Measurements from ENCODE around the gene SLC49A4.

SLC49A4 gene

DNA sequence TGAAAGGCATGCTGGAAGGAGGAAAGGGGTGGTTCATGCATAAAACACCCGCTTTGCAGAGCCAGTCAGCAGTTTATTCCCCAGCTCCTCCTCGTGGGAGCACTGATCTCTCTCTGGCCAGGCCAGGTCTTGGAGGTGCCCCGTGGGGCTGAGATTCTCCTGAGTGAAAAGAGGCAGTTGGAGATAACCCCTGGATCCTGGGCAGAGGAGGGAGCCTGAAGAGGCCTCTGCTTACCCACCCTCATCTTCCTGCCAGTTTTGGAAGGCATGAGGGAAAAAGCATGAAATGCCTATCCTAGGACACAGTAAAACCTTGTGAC lies 124.4 kb downstream of the SLC49A4 start:
- H3K4me3 ChIP-seq (ENCODE audit: low read length in 2 of 2) = no peak overlapping the region
- H3K27me3 ChIP-seq (ENCODE audit: control insufficient read depth in 1 of 2, insufficient read depth in 2 of 2, low read length in 2 of 2) = peaks cover 24 to 30% of the 10 kb centered on the region in 2 donors
- no peaks in the 10 kb centered on the region for H3K9me3 ChIP-seq (ENCODE audit: control insufficient read depth in 2 of 2, low read length in 2 of 2)
- H3K27ac ChIP-seq (ENCODE audit: low read length) = no peak overlapping the region
- H3K9ac ChIP-seq (ENCODE audit: low read length in 2 of 2) = no peak overlapping the region
- H3K36me3 ChIP-seq (ENCODE audit: control insufficient read depth in 2 of 2, insufficient read depth in 2 of 2, low read length in 2 of 2) = no peaks in the 10 kb centered on the region
- peaks cover 4% of the 10 kb centered on the region for H3K4me1 ChIP-seq (ENCODE audit: control insufficient read depth, insufficient read depth, low read length)

DNA sequence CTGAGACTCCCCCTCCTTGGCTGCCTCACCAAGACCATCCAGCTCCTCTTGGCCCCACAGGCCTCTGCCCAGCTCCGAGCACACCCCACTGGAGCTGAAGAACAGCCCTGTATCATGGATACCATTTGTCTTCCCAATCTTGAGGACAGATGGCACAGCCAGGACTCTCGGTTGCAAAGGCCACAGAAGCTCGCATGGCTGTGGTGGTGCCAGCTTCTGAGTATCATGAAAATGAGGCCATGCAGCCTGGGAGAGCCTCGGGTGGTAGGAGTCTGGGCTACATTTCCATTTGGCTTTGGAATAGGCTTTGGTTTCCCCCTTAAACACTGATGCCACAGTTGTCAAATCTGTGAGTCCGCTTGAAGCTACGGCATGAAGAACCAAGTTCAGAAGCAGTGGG lies 126.1 kb downstream of the SLC49A4 start:
- H3K9me3 ChIP-seq (ENCODE audit: control insufficient read depth in 2 of 2, low read length in 2 of 2) = no peaks in the 10 kb centered on the region
- no peaks in the 10 kb centered on the region for H3K36me3 ChIP-seq (ENCODE audit: control insufficient read depth in 2 of 2, insufficient read depth in 2 of 2, low read length in 2 of 2)
- H3K27ac ChIP-seq (ENCODE audit: low read length) = no peak overlapping the region
- peaks cover 21 to 29% of the 10 kb centered on the region in 2 donors for H3K27me3 ChIP-seq (ENCODE audit: control insufficient read depth in 1 of 2, insufficient read depth in 2 of 2, low read length in 2 of 2)
- no peak overlapping the region for H3K4me3 ChIP-seq (ENCODE audit: low read length in 2 of 2)
- no peak overlapping the region for H3K9ac ChIP-seq (ENCODE audit: low read length in 2 of 2)
- H3K4me1 ChIP-seq (ENCODE audit: control insufficient read depth, insufficient read depth, low read length) = peaks cover 6% of the 10 kb centered on the region

GRCh38 chr3:122921791-122922651 lies 127.2 kb downstream of the SLC49A4 start:
- H3K27ac ChIP-seq (ENCODE audit: low read length) = no peak overlapping the region
- peaks cover 6% of the 10 kb centered on the region for H3K4me1 ChIP-seq (ENCODE audit: control insufficient read depth, insufficient read depth, low read length)
- peaks cover 20 to 29% of the 10 kb centered on the region in 2 donors for H3K27me3 ChIP-seq (ENCODE audit: control insufficient read depth in 1 of 2, insufficient read depth in 2 of 2, low read length in 2 of 2)
- peak overlapping the region in 1 of 2 donors; percentile 40 for H3K4me3 ChIP-seq (ENCODE audit: low read length in 2 of 2)
- H3K36me3 ChIP-seq (ENCODE audit: control insufficient read depth in 2 of 2, insufficient read depth in 2 of 2, low read length in 2 of 2) = no peaks in the 10 kb centered on the region
- no peaks in the 10 kb centered on the region for H3K9me3 ChIP-seq (ENCODE audit: control insufficient read depth in 2 of 2, low read length in 2 of 2)
- H3K9ac ChIP-seq (ENCODE audit: low read length in 2 of 2) = no peak overlapping the region

DNA sequence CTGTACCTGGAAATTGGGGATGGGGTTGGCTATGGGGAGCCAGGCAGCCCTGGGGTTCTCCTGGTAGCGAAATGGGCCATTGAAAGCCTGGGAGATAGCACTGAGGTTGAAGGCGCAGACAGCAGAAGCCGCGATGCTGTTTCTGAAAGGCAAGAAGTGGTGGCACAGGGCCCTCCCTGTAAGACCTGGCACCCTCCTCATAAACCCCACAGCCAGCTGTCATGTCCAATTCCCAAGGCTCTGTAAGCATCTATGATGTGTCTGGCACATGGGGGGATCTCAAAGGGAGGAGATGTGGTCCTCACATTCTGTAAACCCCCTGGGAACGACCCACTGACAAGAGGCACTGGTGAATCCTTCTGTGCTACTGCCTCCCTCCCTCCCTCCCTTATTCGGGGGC lies 128.7 kb downstream of the SLC49A4 start:
- Histone ChIP-seq H3K9ac (ENCODE audit: low read length in 2 of 2) (no peak overlapping the region), H3K36me3 (ENCODE audit: control insufficient read depth in 2 of 2, insufficient read depth in 2 of 2, low read length in 2 of 2) (no peaks in the 10 kb centered on the region), H3K9me3 (ENCODE audit: control insufficient read depth in 2 of 2, low read length in 2 of 2) (no peaks in the 10 kb centered on the region), H3K4me3 (ENCODE audit: low read length in 2 of 2) (no peak overlapping the region), H3K4me1 (ENCODE audit: control insufficient read depth, insufficient read depth, low read length) (peaks cover 6% of the 10 kb centered on the region), H3K27ac (ENCODE audit: low read length) (no peak overlapping the region), H3K27me3 (ENCODE audit: control insufficient read depth in 1 of 2, insufficient read depth in 2 of 2, low read length in 2 of 2) (peaks cover 20 to 29% of the 10 kb centered on the region in 2 donors)

DNA sequence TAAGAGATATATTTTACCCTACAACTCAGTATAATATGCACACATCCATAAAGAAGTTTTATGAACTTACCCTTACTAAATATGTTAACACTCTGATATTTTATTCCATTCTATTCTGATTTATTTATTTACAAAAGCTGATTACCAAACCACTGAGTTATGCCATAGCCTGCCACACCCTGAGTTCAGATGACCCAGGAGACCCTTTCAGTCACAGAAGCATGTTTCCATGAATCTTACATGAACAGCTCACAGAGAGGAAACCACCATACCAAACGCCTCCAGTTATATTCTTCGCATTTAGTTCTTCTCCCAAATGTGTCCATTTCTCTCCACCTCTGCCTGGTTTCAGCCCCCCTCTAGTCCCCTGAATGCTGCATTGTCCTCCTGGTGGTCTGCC lies 129.2 kb downstream of the SLC49A4 start:
- peaks cover 20 to 29% of the 10 kb centered on the region in 2 donors for H3K27me3 ChIP-seq (ENCODE audit: control insufficient read depth in 1 of 2, insufficient read depth in 2 of 2, low read length in 2 of 2)
- H3K27ac ChIP-seq (ENCODE audit: low read length) = no peak overlapping the region
- H3K9me3 ChIP-seq (ENCODE audit: control insufficient read depth in 2 of 2, low read length in 2 of 2) = no peaks in the 10 kb centered on the region
- no peaks in the 10 kb centered on the region for H3K36me3 ChIP-seq (ENCODE audit: control insufficient read depth in 2 of 2, insufficient read depth in 2 of 2, low read length in 2 of 2)
- H3K9ac ChIP-seq (ENCODE audit: low read length in 2 of 2) = no peak overlapping the region
- peaks cover 6% of the 10 kb centered on the region for H3K4me1 ChIP-seq (ENCODE audit: control insufficient read depth, insufficient read depth, low read length)
- no peak overlapping the region for H3K4me3 ChIP-seq (ENCODE audit: low read length in 2 of 2)

- Histone ChIP-seq H3K36me3 (ENCODE audit: control insufficient read depth in 2 of 2, insufficient read depth in 2 of 2, low read length in 2 of 2) (no peaks in the 10 kb centered on the region), H3K4me3 (ENCODE audit: low read length in 2 of 2) (no peak overlapping the region), H3K9me3 (ENCODE audit: control insufficient read depth in 2 of 2, low read length in 2 of 2) (no peaks in the 10 kb centered on the region), H3K27me3 (ENCODE audit: control insufficient read depth in 1 of 2, insufficient read depth in 2 of 2, low read length in 2 of 2) (peaks cover 20 to 29% of the 10 kb centered on the region in 2 donors), H3K4me1 (ENCODE audit: control insufficient read depth, insufficient read depth, low read length) (peaks cover 6% of the 10 kb centered on the region), H3K27ac (ENCODE audit: low read length) (no peak overlapping the region), H3K9ac (ENCODE audit: low read length in 2 of 2) (no peak overlapping the region)
These were observed 130.9 kb downstream of the SLC49A4 start for GRCh38 chr3:122925756-122926155.

DNA sequence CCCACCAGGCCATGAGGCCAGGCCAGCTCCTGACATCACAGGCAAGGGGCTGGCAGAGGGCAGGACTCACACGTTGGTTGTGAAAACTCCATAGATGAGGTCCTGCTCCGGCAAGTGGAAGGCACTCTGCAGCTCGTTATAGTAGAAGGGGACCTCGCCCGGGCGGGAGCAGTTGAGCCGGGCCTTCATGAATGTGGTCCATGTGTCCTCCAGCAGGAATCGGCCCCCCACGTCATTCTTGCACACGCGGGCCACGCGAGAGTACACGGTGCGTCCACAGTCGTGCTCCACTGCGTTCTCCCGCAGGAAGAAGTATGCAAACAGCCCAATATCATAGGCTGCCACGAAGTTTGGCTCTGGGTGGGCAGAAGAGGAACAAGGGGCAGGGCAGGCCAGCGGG lies 131.5 kb downstream of the SLC49A4 start:
- peaks cover 16 to 27% of the 10 kb centered on the region in 2 donors for H3K27me3 ChIP-seq (ENCODE audit: control insufficient read depth in 1 of 2, insufficient read depth in 2 of 2, low read length in 2 of 2)
- no peak overlapping the region for H3K27ac ChIP-seq (ENCODE audit: low read length)
- H3K9ac ChIP-seq (ENCODE audit: low read length in 2 of 2) = no peak overlapping the region
- H3K36me3 ChIP-seq (ENCODE audit: control insufficient read depth in 2 of 2, insufficient read depth in 2 of 2, low read length in 2 of 2) = no peaks in the 10 kb centered on the region
- H3K4me1 ChIP-seq (ENCODE audit: control insufficient read depth, insufficient read depth, low read length) = peaks cover 6% of the 10 kb centered on the region
- no peaks in the 10 kb centered on the region for H3K9me3 ChIP-seq (ENCODE audit: control insufficient read depth in 2 of 2, low read length in 2 of 2)
- no peak overlapping the region for H3K4me3 ChIP-seq (ENCODE audit: low read length in 2 of 2)

- no peak overlapping the region for H3K27ac ChIP-seq (ENCODE audit: low read length)
- H3K27me3 ChIP-seq (ENCODE audit: control insufficient read depth in 1 of 2, insufficient read depth in 2 of 2, low read length in 2 of 2) = peaks cover 14 to 22% of the 10 kb centered on the region in 2 donors
- H3K4me1 ChIP-seq (ENCODE audit: control insufficient read depth, insufficient read depth, low read length) = peaks cover 6% of the 10 kb centered on the region
- no peaks in the 10 kb centered on the region for H3K36me3 ChIP-seq (ENCODE audit: control insufficient read depth in 2 of 2, insufficient read depth in 2 of 2, low read length in 2 of 2)
- H3K9me3 ChIP-seq (ENCODE audit: control insufficient read depth in 2 of 2, low read length in 2 of 2) = no peaks in the 10 kb centered on the region
- H3K4me3 ChIP-seq (ENCODE audit: low read length in 2 of 2) = no peak overlapping the region
- H3K9ac ChIP-seq (ENCODE audit: low read length in 2 of 2) = no peak overlapping the region
These were observed 131.9 kb downstream of the SLC49A4 start for GRCh38 chr3:122926811-122927210.

DNA sequence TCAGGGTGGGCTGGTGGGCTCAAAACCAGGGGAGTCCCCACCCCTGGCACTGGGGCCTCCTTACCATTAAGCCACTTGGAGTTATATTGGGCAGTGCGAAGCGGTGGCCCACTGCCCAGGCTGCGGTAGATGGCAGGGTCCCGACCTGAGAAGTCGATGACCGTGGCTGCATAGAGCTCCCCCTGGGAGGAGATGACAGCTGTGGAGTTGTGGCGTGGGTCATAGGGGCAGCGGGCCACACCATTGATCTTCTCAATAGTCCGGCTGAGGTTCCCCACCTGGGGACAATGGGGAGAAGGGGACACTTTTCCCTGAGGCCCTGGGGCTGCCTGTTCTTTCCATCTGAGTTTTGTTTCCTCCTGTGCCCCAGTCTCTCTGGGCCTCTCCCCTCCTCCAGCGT lies 132.9 kb downstream of the SLC49A4 start:
- no peak overlapping the region for H3K4me3 ChIP-seq (ENCODE audit: low read length in 2 of 2)
- H3K9ac ChIP-seq (ENCODE audit: low read length in 2 of 2) = no peak overlapping the region
- H3K9me3 ChIP-seq (ENCODE audit: control insufficient read depth in 2 of 2, low read length in 2 of 2) = no peaks in the 10 kb centered on the region
- no peaks in the 10 kb centered on the region for H3K36me3 ChIP-seq (ENCODE audit: control insufficient read depth in 2 of 2, insufficient read depth in 2 of 2, low read length in 2 of 2)
- peaks cover 2% of the 10 kb centered on the region for H3K4me1 ChIP-seq (ENCODE audit: control insufficient read depth, insufficient read depth, low read length)
- peaks cover 6 to 13% of the 10 kb centered on the region in 2 donors for H3K27me3 ChIP-seq (ENCODE audit: control insufficient read depth in 1 of 2, insufficient read depth in 2 of 2, low read length in 2 of 2)
- no peak overlapping the region for H3K27ac ChIP-seq (ENCODE audit: low read length)

GRCh38 chr3:122928396-122929187 lies 133.7 kb downstream of the SLC49A4 start:
- Histone ChIP-seq H3K9ac (ENCODE audit: low read length in 2 of 2) (no peak overlapping the region), H3K4me3 (ENCODE audit: low read length in 2 of 2) (no peak overlapping the region), H3K9me3 (ENCODE audit: control insufficient read depth in 2 of 2, low read length in 2 of 2) (no peaks in the 10 kb centered on the region), H3K36me3 (ENCODE audit: control insufficient read depth in 2 of 2, insufficient read depth in 2 of 2, low read length in 2 of 2) (no peaks in the 10 kb centered on the region), H3K27ac (ENCODE audit: low read length) (no peak overlapping the region), H3K4me1 (ENCODE audit: control insufficient read depth, insufficient read depth, low read length) (peaks cover 2% of the 10 kb centered on the region), H3K27me3 (ENCODE audit: control insufficient read depth in 1 of 2, insufficient read depth in 2 of 2, low read length in 2 of 2) (peaks cover 0 to 4% of the 10 kb centered on the region in 2 donors)
